Body of pancreas (tissue), 4 donors: ENCODE measurements around the gene SRXN1.

ENCODE experiments used
- CTCF ChIP-seq, 7 experiments: fragments of 450-650 bp in 4 of 7; fragments of 200-600 bp in 3 of 7; sonication (generic) in 3 of 7; IDR thresholded peaks; one replicate each; pipeline ENCODE4 v1.5.1; 2016 to 2019; ENCODE audit warnings: antibody characterized with exemption in 7 of 7
- POLR2A ChIP-seq, 3 donors: fragments of 450-650 bp; IDR thresholded peaks; one replicate each; pipeline ENCODE4 v1.6.1; 2016; ENCODE audit warnings: antibody characterized with exemption in 3 of 3, mild to moderate bottlenecking in 2 of 3

GRCh38 chr20:611843-612185, 41.2 kb downstream of the SRXN1 start:
- TF ChIP-seq CTCF (IDR thresholded peaks at IDR 0.05) (no peak), POLR2A (IDR thresholded peaks at IDR 0.05) (no peak)
